ENCODE measurements around the gene RAPGEF1. TPM values are rescaled to one million over a fixed set of nuclear protein-coding genes. Genes with fewer than 3 reads are reported as not detected.

Gene RAPGEF1
- total and polyA plus RNA-seq, 2 of the 13 experiments (the other 11 are each of a cell fraction or from before 2014, with no cell fraction given), result 21.2 to 38.9 TPM

- TF ChIP-seq U2AF1 (optimal IDR thresholded peaks at IDR 0.05; ENCODE audit: low read depth, low read length) (no peak), ZNF326 (CRISPR knock-in tag; IDR thresholded peaks at IDR 0.05; ENCODE audit: borderline replicate concordance) (no peak), SPEN (CRISPR knock-in tag; IDR thresholded peaks at IDR 0.05; ENCODE audit: low read depth) (peak; percentile 44; the same call in 1 of the 2 replicates), ETV6 (CRISPR knock-in tag; conservative IDR thresholded peaks at IDR 0.05) (no peak), HDAC6 (IDR thresholded peaks at IDR 0.05; ENCODE audit: low read depth, low read length) (no peak), ZNF746 (CRISPR knock-in tag; IDR thresholded peaks at IDR 0.05) (no peak), ZFP37 (CRISPR knock-in tag; IDR thresholded peaks at IDR 0.05; ENCODE audit: borderline replicate concordance) (no peak), HNRNPK (IDR thresholded peaks at IDR 0.05; ENCODE audit: low read depth, low read length, poor library complexity, severe bottlenecking) (no peak), SRSF4 (IDR thresholded peaks at IDR 0.05; ENCODE audit: low read depth, low read length, poor library complexity, severe bottlenecking) (no peak), PTBP1 (IDR thresholded peaks at IDR 0.05; ENCODE audit: low read depth, low read length, poor library complexity, severe bottlenecking) (no peak), ZMYM4 (CRISPR knock-in tag; IDR thresholded peaks at IDR 0.05) (no peak), ZFP36L2 (CRISPR knock-in tag; IDR thresholded peaks at IDR 0.05) (no peak), RFX3 (CRISPR knock-in tag; IDR thresholded peaks at IDR 0.05) (no peak), NCOA5 (CRISPR knock-in tag; IDR thresholded peaks at IDR 0.05) (no peak), ZNF263 (CRISPR knock-in tag; IDR thresholded peaks at IDR 0.05) (peak; percentile 79; the same call in 1 of the 2 replicates), CBX2 (IDR thresholded peaks at IDR 0.05; ENCODE audit: low read depth, low read length) (no peak), CBX2 (CRISPR knock-in tag; IDR thresholded peaks at IDR 0.05; ENCODE audit: low read depth) (no peak), GRHL1 (CRISPR knock-in tag; conservative IDR thresholded peaks at IDR 0.05) (no peak), ZNF614 (CRISPR knock-in tag; IDR thresholded peaks at IDR 0.05; ENCODE audit: borderline replicate concordance) (no peak), RBM22 (optimal IDR thresholded peaks at IDR 0.05; ENCODE audit: low read length) (no peak), JARID2 (CRISPR knock-in tag; IDR thresholded peaks at IDR 0.05; ENCODE audit: insufficient replicate concordance) (peak; percentile 60), ZNF292 (CRISPR knock-in tag; IDR thresholded peaks at IDR 0.05; ENCODE audit: borderline replicate concordance, low read depth) (no peak), FOXM1 (CRISPR knock-in tag; IDR thresholded peaks at IDR 0.05) (no peak), ZC3H13 (CRISPR knock-in tag; IDR thresholded peaks at IDR 0.05) (no peak; the same call in 1 of the 2 replicates), MAZ (IDR thresholded peaks at IDR 0.05; ENCODE audit: borderline replicate concordance, low read depth, low read length) (peak; percentile 60), MAZ (CRISPR knock-in tag; IDR thresholded peaks at IDR 0.05; ENCODE audit: low read depth) (no peak), CHD2 (IDR thresholded peaks at IDR 0.05; ENCODE audit: low read depth, low read length) (no peak), ZNF335 (CRISPR knock-in tag; IDR thresholded peaks at IDR 0.05) (no peak), RAD21 (CRISPR knock-in tag; IDR thresholded peaks at IDR 0.05) (peak; percentile 98), ZBTB7B (CRISPR knock-in tag; IDR thresholded peaks at IDR 0.05) (no peak), ZNF296 (CRISPR knock-in tag; conservative IDR thresholded peaks at IDR 0.05) (no peak), MTF2 (CRISPR knock-in tag; IDR thresholded peaks at IDR 0.05; ENCODE audit: borderline replicate concordance) (peak; percentile 76; the same call in 1 of the 2 replicates), ASH2L (IDR thresholded peaks at IDR 0.05; ENCODE audit: insufficient read length, low read depth, low read length) (no peak), TARDBP (CRISPR knock-in tag; IDR thresholded peaks at IDR 0.05) (no peak)
These were observed 22.6 kb upstream of the RAPGEF1 start (continued) for GRCh38 chr9:131762356-131762932.
